Measurements from ENCODE around the gene TMOD4. TPM values are rescaled to one million over a fixed set of nuclear protein-coding genes. Genes with fewer than 3 reads are reported as not detected.
A peak's percentile ranks its signal among the peaks of the same experiment; 100 is the strongest.

Gene TMOD4
- total and polyA plus RNA-seq, 7 donors: 0.07 to 2.1 (median 1.1) TPM; not detected in 4

DNA sequence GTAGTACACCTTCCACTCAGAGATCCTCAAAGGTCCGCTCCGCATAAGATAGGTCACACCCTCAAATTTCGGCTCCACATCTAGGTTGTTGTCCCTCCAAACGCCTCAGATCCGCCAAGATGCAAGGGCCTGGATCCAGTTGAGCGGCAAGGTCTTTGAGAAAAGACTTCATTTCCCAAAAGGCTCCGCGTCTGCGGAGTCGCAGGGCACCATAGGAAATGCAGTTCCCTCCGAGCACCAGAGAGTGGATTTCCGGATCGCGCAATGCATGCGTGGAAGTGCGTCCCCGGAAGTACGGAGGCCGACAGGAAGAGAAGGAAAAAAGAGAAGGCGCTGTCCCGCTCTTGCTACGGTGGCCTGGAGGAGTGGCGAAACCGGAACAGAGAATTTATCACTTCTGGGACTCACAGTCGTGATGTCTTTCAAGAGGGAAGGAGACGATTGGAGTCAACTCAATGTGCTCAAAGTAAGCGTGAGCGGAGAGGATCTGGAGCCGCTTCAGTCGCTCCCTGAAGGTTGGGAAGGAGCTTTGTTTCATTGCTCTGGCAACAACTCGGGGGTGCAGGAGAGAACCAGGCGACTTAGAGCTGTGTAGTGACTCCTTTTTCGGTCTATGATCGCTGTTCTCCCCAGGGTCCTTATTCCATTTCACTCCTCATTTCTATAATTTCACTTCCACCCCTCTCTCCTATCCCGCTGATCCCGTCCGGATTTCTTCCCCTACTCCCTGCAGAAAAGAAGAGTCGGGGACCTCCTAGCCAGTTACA lies 9.9 kb downstream of the TMOD4 start, which contains the start of the genes LYSMD1 and SCNM1:
Gene LYSMD1 (minus strand): TSS at position 165 of the 767 bp plus-strand sequence. CDS start 644 bp downstream, outside the sequence.
Gene SCNM1 (plus strand): TSS at position 407 of the 767 bp plus-strand sequence. CDS start 9 bp downstream, at position 416.
- Histone ChIP-seq H3K9me3 (no peaks in the 10 kb centered on the region), H3K4me1 (peaks cover 0 to 32% (median 24%) of the 10 kb centered on the region in 4 donors), H3K27ac (peak within 1 kb of the TSS; percentile 84 to 93 (median 92)), H3K36me3 (peaks cover 0 to 57% (median 21%) of the 10 kb centered on the region in 4 donors), H3K4me3 (peak within 1 kb of the TSS; percentile 56 to 84 (median 78)), H3K27me3 (no peaks in the 10 kb centered on the region)
- intact Hi-C loops (cut with DNase I): loop anchor here (2.0 kb wide), 1 partner anchor 19 kb away; the partner anchor contains the start of gene SEMA6C
- WGBS, 2 donors: 0 to 1% methylated on average over 38 of the region's 38 CpGs
- TF ChIP-seq POLR2A (IDR thresholded peaks at IDR 0.05) (peak; percentile 27 to 30), EP300 (IDR thresholded peaks at IDR 0.05) (peak in 2 of 4 donors; percentile 43 to 86), POLR2AphosphoS5 (IDR thresholded peaks at IDR 0.05) (peak; percentile 84 to 96 (median 90))
- TF ChIP-seq, protein P1, sequence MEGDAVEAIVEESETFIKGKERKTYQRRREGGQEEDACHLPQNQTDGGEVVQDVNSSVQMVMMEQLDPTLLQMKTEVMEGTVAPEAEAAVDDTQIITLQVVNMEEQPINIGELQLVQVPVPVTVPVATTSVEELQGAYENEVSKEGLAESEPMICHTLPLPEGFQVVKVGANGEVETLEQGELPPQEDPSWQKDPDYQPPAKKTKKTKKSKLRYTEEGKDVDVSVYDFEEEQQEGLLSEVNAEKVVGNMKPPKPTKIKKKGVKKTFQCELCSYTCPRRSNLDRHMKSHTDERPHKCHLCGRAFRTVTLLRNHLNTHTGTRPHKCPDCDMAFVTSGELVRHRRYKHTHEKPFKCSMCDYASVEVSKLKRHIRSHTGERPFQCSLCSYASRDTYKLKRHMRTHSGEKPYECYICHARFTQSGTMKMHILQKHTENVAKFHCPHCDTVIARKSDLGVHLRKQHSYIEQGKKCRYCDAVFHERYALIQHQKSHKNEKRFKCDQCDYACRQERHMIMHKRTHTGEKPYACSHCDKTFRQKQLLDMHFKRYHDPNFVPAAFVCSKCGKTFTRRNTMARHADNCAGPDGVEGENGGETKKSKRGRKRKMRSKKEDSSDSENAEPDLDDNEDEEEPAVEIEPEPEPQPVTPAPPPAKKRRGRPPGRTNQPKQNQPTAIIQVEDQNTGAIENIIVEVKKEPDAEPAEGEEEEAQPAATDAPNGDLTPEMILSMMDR (IDR thresholded peaks at IDR 0.05): peak in 1 of 4 experiments; percentile 32
- DNase-seq: peak; percentile 99

DNA sequence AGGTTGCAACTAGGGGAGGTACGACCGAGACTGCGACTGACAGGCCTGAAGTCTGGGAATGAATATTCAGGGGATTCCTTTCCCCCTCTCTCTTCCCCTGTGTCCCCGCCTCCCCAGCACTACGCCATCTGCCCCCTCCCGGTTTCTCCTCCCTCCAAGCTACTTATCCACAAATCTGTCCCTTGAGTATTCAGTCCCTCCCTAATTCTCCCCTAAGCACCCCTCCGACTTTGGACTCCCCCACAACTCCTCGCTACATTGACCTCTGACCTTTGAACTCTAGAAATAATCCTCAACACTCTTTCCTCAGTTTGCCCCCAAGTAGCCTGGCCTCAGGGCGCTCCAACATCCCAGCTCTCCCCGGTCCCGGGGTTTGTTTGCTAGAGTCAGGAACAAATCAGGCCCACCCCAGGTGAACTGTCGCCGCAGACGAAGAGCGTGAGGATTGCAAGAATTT lies 10.5 kb downstream of the TMOD4 start:
- Histone ChIP-seq H3K27me3 (no peaks in the 10 kb centered on the region), H3K27ac (peak overlapping the region; percentile 84 to 93 (median 92)), H3K4me1 (peaks cover 0 to 35% (median 26%) of the 10 kb centered on the region in 4 donors), H3K36me3 (peaks cover 0 to 57% (median 21%) of the 10 kb centered on the region in 4 donors), H3K9me3 (no peaks in the 10 kb centered on the region), H3K4me3 (peak overlapping the region; percentile 56 to 84 (median 78))
- TF ChIP-seq, protein P1 (IDR thresholded peaks at IDR 0.05): no peak
- TF ChIP-seq POLR2A (IDR thresholded peaks at IDR 0.05): no peak
- peak; percentile 86 for DNase-seq
- intact Hi-C loops (cut with DNase I): loop anchor here (2.0 kb wide), 1 partner anchor 19 kb away; the partner anchor contains the start of gene SEMA6C
- WGBS, 2 donors: 6 to 18% methylated on average over 15 of the region's 15 CpGs

DNA sequence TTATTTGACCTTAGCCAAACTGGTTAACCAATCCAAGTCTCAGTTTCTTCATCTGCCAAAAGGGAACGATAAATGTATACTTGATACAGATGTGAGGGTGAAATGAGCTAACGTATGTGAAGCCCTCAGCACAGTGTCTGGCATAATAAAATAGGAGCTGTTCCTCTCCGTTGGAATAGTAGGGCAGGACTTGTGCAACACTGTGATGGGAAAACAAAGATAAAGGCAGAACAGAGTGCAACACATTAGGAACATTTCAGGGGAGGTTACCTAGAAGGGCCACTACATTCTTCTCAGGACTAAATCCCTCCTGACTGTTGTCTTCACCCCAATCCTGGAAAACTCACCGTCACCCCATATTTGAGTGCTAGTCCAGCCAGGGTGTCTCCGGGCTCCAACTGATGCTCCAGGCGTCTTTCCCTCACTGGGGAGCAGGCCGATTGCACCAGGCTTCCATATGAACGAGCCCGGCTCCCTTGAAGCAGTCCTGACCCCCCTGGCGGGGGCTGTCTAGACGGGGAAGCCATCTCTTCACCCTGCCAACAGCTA lies 11.0 kb downstream of the TMOD4 start:
- no peak for DNase-seq
- 19 to 52% methylated on average over 11 of the region's 11 CpGs for WGBS, 2 donors
- no peak for TF ChIP-seq EP300 (IDR thresholded peaks at IDR 0.05)
- TF ChIP-seq POLR2A (IDR thresholded peaks at IDR 0.05): no peak
- TF ChIP-seq, protein P1 (IDR thresholded peaks at IDR 0.05): no peak
- no peak for TF ChIP-seq POLR2AphosphoS5 (IDR thresholded peaks at IDR 0.05)
- Histone ChIP-seq H3K4me1 (peaks cover 0 to 37% (median 26%) of the 10 kb centered on the region in 4 donors), H3K27me3 (no peaks in the 10 kb centered on the region), H3K27ac (peak overlapping the region; percentile 84 to 93 (median 92)), H3K9me3 (no peaks in the 10 kb centered on the region), H3K36me3 (peaks cover 0 to 56% (median 18%) of the 10 kb centered on the region in 4 donors), H3K4me3 (peak overlapping the region; percentile 56 to 84 (median 78))
- intact Hi-C loops (cut with DNase I): loop anchor here (2.0 kb wide), 1 partner anchor 18 kb away; the partner anchor contains the start of gene SEMA6C

DNA sequence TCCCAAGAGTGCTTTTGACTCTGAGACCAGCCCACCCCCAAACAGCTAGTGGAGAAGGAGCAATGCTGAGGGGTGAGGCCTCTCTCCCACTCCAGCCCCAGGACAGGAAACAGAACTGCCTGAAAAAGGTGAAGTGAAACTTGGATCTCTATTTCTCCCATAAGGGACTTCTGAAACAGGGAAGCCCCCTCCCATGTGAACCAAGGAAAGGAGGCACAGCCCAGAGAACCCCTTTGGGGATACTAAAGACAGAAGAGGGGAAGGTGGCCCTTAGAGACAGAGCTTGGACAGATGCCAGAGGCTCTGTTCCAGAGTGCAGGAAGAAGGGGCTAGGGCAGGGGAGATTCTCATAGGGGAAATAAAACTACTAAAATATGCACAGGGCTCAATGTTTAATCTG lies 16.4 kb downstream of the TMOD4 start:
- Histone ChIP-seq H3K4me1 (peaks cover 0 to 19% (median 10%) of the 10 kb centered on the region in 4 donors), H3K27ac (no peak overlapping the region), H3K4me3 (no peak overlapping the region), H3K27me3 (no peaks in the 10 kb centered on the region), H3K36me3 (peaks cover 4 to 62% (median 20%) of the 10 kb centered on the region in 4 donors), H3K9me3 (no peaks in the 10 kb centered on the region)
- intact Hi-C loops (cut with DNase I): loop anchor here (5.0 kb wide), 1 partner anchor 137 kb away; no protein-coding TSS in a partner anchor
- TF ChIP-seq, protein P1 (IDR thresholded peaks at IDR 0.05): no peak
- no peak for TF ChIP-seq POLR2A (IDR thresholded peaks at IDR 0.05)
- TF ChIP-seq POLR2AphosphoS5 (IDR thresholded peaks at IDR 0.05): no peak
- TF ChIP-seq EP300 (IDR thresholded peaks at IDR 0.05): no peak
- no peak for DNase-seq
